ENCODE measurements around the gene GALNT2. TPM values are rescaled to one million over a fixed set of nuclear protein-coding genes. Genes with fewer than 3 reads are reported as not detected.

GALNT2 gene
- polyA plus RNA-seq, 1 of the 3 experiments (the other 2 are of a cell fraction) = 118 TPM

- WGBS (ENCODE audit: low lambda C conversion rate) = 94% methylated on average over 8 of the region's 8 CpGs
- Histone ChIP-seq H3K36me3 (replicated peaks in 1 of 2; ENCODE audit: control insufficient read depth in 1 of 2, insufficient read depth in 2 of 2, low read length in 1 of 2) (peaks cover 4 to 9% of the 10 kb centered on the region in 2 experiments), H3K4me3 (ENCODE audit: low read depth in 2 of 2, low read length in 1 of 2) (no peak overlapping the region), H3K9ac (no peak overlapping the region), H3K9me2 (no peaks in the 10 kb centered on the region), H3K4me2 (no peak overlapping the region), H3K9me3 (no peaks in the 10 kb centered on the region), H3K79me2 (ENCODE audit: insufficient read depth) (peaks cover 38% of the 10 kb centered on the region; the same call in 1 of the 2 replicates), H3F3A (replicated peaks; ENCODE audit: insufficient read depth) (no peaks in the 10 kb centered on the region), H3K27ac (ENCODE audit: low read depth in 2 of 2, low read length in 1 of 2) (no peak overlapping the region), H2AFZ (ENCODE audit: low read depth) (no peak overlapping the region), H3K27me3 (ENCODE audit: insufficient read depth) (no peaks in the 10 kb centered on the region), H3K4me1 (ENCODE audit: control insufficient read depth in 1 of 2, insufficient read depth in 2 of 2, low read depth in 1 of 2, low read length in 1 of 2) (peaks cover 22 to 25% of the 10 kb centered on the region in 2 experiments), H4K20me1 (ENCODE audit: insufficient read depth) (peaks cover 40% of the 10 kb centered on the region)
- CTCF ChIA-PET = no interaction called here
- no peak for DNase-seq
- no peak for TF ChIP-seq EZH2phosphoT487 (IDR thresholded peaks at IDR 0.05; ENCODE audit: borderline replicate concordance, low read depth)
- TF ChIP-seq RXRA (IDR thresholded peaks at IDR 0.05; ENCODE audit: borderline replicate concordance, low read depth) = no peak
- no peak for TF ChIP-seq MXI1 (IDR thresholded peaks at IDR 0.05; ENCODE audit: low read depth, low read length)
- TF ChIP-seq YY1 (IDR thresholded peaks at IDR 0.05; ENCODE audit: low read depth) = no peak
- no peak for TF ChIP-seq SMC3 (IDR thresholded peaks at IDR 0.05; ENCODE audit: low read depth, low read length)
- no peak for TF ChIP-seq POLR2AphosphoS5 (IDR thresholded peaks at IDR 0.05; ENCODE audit: low read depth, low read length)
- POLR2A ChIA-PET = no interaction called here
Observed at GRCh38 chr1:230189341-230189740, 122.3 kb downstream of the GALNT2 start.

- TF ChIP-seq TAF1 (IDR thresholded peaks at IDR 0.05; ENCODE audit: borderline replicate concordance, low read depth, low read length) (no peak), RFX5 (IDR thresholded peaks at IDR 0.05; ENCODE audit: low read length) (no peak), GATA2 (CRISPR knock-in tag; IDR thresholded peaks at IDR 0.05) (no peak), FOSL2 (IDR thresholded peaks at IDR 0.05; ENCODE audit: borderline replicate concordance, low read depth) (no peak), CHD2 (IDR thresholded peaks at IDR 0.05; ENCODE audit: low read length, partially characterized antibody) (no peak), JUND (IDR thresholded peaks at IDR 0.05) (no peak)
- TF ChIP-seq, protein P1, sequence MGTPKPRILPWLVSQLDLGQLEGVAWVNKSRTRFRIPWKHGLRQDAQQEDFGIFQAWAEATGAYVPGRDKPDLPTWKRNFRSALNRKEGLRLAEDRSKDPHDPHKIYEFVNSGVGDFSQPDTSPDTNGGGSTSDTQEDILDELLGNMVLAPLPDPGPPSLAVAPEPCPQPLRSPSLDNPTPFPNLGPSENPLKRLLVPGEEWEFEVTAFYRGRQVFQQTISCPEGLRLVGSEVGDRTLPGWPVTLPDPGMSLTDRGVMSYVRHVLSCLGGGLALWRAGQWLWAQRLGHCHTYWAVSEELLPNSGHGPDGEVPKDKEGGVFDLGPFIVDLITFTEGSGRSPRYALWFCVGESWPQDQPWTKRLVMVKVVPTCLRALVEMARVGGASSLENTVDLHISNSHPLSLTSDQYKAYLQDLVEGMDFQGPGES (IDR thresholded peaks at IDR 0.05; ENCODE audit: low read depth, low read length) = no peak
- TF ChIP-seq, protein P2, sequence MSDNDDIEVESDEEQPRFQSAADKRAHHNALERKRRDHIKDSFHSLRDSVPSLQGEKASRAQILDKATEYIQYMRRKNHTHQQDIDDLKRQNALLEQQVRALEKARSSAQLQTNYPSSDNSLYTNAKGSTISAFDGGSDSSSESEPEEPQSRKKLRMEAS (IDR thresholded peaks at IDR 0.05; ENCODE audit: low read depth) = no peak
- TF ChIP-seq, protein P3, sequence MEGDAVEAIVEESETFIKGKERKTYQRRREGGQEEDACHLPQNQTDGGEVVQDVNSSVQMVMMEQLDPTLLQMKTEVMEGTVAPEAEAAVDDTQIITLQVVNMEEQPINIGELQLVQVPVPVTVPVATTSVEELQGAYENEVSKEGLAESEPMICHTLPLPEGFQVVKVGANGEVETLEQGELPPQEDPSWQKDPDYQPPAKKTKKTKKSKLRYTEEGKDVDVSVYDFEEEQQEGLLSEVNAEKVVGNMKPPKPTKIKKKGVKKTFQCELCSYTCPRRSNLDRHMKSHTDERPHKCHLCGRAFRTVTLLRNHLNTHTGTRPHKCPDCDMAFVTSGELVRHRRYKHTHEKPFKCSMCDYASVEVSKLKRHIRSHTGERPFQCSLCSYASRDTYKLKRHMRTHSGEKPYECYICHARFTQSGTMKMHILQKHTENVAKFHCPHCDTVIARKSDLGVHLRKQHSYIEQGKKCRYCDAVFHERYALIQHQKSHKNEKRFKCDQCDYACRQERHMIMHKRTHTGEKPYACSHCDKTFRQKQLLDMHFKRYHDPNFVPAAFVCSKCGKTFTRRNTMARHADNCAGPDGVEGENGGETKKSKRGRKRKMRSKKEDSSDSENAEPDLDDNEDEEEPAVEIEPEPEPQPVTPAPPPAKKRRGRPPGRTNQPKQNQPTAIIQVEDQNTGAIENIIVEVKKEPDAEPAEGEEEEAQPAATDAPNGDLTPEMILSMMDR (IDR thresholded peaks at IDR 0.05) = no peak
- TF ChIP-seq, protein P4, sequence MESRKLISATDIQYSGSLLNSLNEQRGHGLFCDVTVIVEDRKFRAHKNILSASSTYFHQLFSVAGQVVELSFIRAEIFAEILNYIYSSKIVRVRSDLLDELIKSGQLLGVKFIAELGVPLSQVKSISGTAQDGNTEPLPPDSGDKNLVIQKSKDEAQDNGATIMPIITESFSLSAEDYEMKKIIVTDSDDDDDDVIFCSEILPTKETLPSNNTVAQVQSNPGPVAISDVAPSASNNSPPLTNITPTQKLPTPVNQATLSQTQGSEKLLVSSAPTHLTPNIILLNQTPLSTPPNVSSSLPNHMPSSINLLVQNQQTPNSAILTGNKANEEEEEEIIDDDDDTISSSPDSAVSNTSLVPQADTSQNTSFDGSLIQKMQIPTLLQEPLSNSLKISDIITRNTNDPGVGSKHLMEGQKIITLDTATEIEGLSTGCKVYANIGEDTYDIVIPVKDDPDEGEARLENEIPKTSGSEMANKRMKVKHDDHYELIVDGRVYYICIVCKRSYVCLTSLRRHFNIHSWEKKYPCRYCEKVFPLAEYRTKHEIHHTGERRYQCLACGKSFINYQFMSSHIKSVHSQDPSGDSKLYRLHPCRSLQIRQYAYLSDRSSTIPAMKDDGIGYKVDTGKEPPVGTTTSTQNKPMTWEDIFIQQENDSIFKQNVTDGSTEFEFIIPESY (IDR thresholded peaks at IDR 0.05; ENCODE audit: borderline replicate concordance, low read depth) = no peak
- Histone ChIP-seq H3K4me1 (ENCODE audit: control insufficient read depth in 1 of 2, insufficient read depth in 2 of 2, low read depth in 1 of 2, low read length in 1 of 2) (peaks cover 20 to 30% of the 10 kb centered on the region in 2 experiments), H2AFZ (ENCODE audit: low read depth) (no peak overlapping the region), H3K9me2 (no peaks in the 10 kb centered on the region), H3K4me2 (no peak overlapping the region), H3K36me3 (replicated peaks in 1 of 2; ENCODE audit: control insufficient read depth in 1 of 2, insufficient read depth in 2 of 2, low read length in 1 of 2) (peaks cover 5 to 6% of the 10 kb centered on the region in 2 experiments), H3K9me3 (no peaks in the 10 kb centered on the region), H3K27ac (ENCODE audit: low read depth in 2 of 2, low read length in 1 of 2) (no peak overlapping the region), H3K79me2 (ENCODE audit: insufficient read depth) (peaks cover 34% of the 10 kb centered on the region; the same call in 1 of the 2 replicates), H4K20me1 (ENCODE audit: insufficient read depth) (peaks cover 40% of the 10 kb centered on the region), H3K4me3 (ENCODE audit: low read depth in 2 of 2, low read length in 1 of 2) (no peak overlapping the region), H3F3A (replicated peaks; ENCODE audit: insufficient read depth) (no peaks in the 10 kb centered on the region), H3K9ac (no peak overlapping the region), H3K27me3 (ENCODE audit: insufficient read depth) (no peaks in the 10 kb centered on the region)
- no peak for DNase-seq
- CTCF ChIA-PET = no interaction called here
- POLR2A ChIA-PET = no interaction called here
- WGBS (ENCODE audit: low lambda C conversion rate) = 99% methylated on average over 5 of the region's 5 CpGs
Observed at GRCh38 chr1:230189824-230190223, 122.8 kb downstream of the GALNT2 start.
